ENCODE data around the gene CSNK2B. TPM values are rescaled to one million over a fixed set of nuclear protein-coding genes. Genes with fewer than 3 reads are reported as not detected.

The CSNK2B gene
- total and polyA plus RNA-seq, 7 donors: 188 to 232 (median 206) TPM

DNA sequence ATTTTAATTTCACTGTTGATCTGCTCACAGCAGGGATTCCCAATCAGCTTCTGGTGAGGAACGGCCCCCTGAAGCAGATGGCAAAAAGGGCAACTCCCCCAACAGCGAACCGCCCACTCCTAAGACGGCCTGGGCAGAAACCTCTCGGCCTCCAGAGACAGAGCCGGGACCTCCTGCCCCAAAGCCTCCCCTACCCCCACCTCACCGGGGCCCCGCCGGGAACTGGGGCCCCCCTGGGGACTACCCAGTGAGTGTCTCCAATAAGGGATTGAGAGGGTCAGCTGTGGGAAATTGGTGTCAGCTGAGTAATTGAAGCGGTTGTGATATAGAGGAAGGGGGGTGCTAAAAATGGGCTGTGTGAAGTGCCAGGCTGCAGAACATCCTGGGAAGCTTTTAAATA lies 38.9 kb upstream of the CSNK2B start:
- intact Hi-C loops (cut with DNase I): no loop called here
- H3K36me3 ChIP-seq: peaks cover 62 to 88% (median 85%) of the 10 kb centered on the region in 4 donors
- 95 to 96% methylated on average over 10 of the region's 10 CpGs for WGBS, 2 donors
- H3K27me3 ChIP-seq: no peaks in the 10 kb centered on the region
- no peaks in the 10 kb centered on the region for H3K9me3 ChIP-seq
- H3K4me3 ChIP-seq: no peak overlapping the region
- peaks cover 0 to 11% (median 10%) of the 10 kb centered on the region in 4 donors for H3K4me1 ChIP-seq
- no peak for DNase-seq
- no peak overlapping the region for H3K27ac ChIP-seq
- TF ChIP-seq POLR2A (IDR thresholded peaks at IDR 0.05) (no peak), EP300 (IDR thresholded peaks at IDR 0.05) (no peak), CTCF (IDR thresholded peaks at IDR 0.05) (no peak), POLR2AphosphoS5 (IDR thresholded peaks at IDR 0.05) (no peak)

DNA sequence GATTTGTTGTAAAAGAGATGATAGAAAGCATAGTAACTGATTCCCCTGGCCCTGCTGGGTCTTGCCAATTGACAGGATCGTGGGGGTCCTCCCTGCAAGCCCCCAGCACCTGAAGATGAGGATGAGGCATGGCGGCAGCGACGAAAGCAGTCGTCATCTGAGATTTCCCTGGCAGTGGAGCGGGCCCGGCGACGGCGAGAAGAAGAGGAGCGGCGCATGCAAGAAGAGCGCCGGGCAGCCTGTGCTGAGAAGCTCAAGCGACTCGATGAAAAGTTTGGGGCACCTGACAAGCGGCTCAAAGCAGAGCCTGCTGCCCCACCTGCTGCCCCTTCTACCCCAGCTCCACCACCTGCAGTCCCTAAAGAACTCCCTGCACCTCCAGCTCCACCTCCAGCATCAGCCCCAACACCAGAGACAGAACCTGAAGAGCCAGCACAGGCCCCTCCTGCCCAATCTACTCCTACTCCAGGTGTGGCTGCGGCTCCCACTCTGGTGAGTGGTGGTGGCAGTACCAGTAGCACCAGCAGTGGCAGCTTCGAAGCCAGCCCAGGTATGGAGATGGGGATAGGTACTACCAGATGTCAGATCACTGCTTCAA lies 38.1 kb upstream of the CSNK2B start:
- 96% methylated on average over 19 of the region's 19 CpGs for WGBS, 2 donors
- TF ChIP-seq CTCF (IDR thresholded peaks at IDR 0.05) (no peak), POLR2A (IDR thresholded peaks at IDR 0.05) (no peak), POLR2AphosphoS5 (IDR thresholded peaks at IDR 0.05) (no peak), EP300 (IDR thresholded peaks at IDR 0.05) (no peak)
- H3K27ac ChIP-seq: no peak overlapping the region
- H3K36me3 ChIP-seq: peaks cover 62 to 96% (median 91%) of the 10 kb centered on the region in 4 donors
- intact Hi-C loops (cut with DNase I): no loop called here
- no peaks in the 10 kb centered on the region for H3K9me3 ChIP-seq
- no peak overlapping the region for H3K4me3 ChIP-seq
- no peaks in the 10 kb centered on the region for H3K27me3 ChIP-seq
- no peak for DNase-seq
- H3K4me1 ChIP-seq: peaks cover 0 to 3% (median 2%) of the 10 kb centered on the region in 4 donors

- H3K27ac ChIP-seq: no peak overlapping the region
- no peak for DNase-seq
- TF ChIP-seq EP300 (IDR thresholded peaks at IDR 0.05) (no peak), POLR2AphosphoS5 (IDR thresholded peaks at IDR 0.05) (no peak), POLR2A (IDR thresholded peaks at IDR 0.05) (no peak), CTCF (IDR thresholded peaks at IDR 0.05) (no peak)
- intact Hi-C loops (cut with DNase I): no loop called here
- H3K4me1 ChIP-seq: no peaks in the 10 kb centered on the region
- no peak overlapping the region for H3K4me3 ChIP-seq
- H3K27me3 ChIP-seq: no peaks in the 10 kb centered on the region
- H3K36me3 ChIP-seq: peaks cover 57 to 100% (median 94%) of the 10 kb centered on the region in 4 donors
- 85 to 93% methylated on average over 7 of the region's 7 CpGs for WGBS, 2 donors
- H3K9me3 ChIP-seq: no peaks in the 10 kb centered on the region
Measured at GRCh38 chr6:31629014-31629413, 36.9 kb upstream of the CSNK2B start.

DNA sequence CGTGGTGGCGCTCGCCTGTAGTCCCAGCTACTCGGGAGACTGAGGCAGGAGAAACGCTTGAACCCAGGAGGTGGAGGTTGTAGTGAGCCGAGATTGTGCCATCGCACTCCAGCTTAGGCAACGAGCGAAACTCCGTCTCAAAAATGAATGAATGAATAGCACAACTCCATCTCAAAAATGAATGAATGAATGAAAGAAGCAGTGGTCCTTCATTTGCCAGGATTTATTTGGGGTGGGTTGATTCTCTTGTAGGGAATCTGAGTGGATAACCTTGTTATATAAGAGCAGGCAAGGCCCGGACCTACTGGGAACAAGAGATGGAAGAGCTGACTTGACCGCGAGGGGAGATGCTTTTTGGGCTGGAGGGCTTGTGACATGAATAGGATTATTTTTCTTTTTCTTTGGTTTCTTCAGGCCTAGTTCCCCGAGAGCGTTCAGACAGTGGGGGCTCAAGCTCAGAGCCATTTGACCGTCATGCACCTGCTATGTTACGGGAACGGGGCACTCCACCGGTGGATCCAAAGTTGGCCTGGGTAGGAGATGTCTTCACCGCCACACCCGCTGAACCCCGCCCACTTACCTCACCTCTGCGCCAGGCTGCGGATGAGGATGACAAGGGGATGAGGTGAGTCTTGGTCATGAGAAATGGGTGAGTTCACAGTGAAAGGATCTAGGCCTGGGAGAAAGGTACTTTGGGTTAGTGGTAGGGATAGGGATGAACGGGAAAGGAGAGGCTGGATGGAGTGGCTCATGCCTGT lies 35.5 kb upstream of the CSNK2B start:
- intact Hi-C loops (cut with DNase I): no loop called here
- peaks cover 58 to 100% (median 94%) of the 10 kb centered on the region in 4 donors for H3K36me3 ChIP-seq
- H3K4me1 ChIP-seq: no peaks in the 10 kb centered on the region
- WGBS, 2 donors: 90 to 95% methylated on average over 25 of the region's 25 CpGs
- TF ChIP-seq EP300 (IDR thresholded peaks at IDR 0.05): no peak
- TF ChIP-seq POLR2A (IDR thresholded peaks at IDR 0.05): no peak
- peak in 1 of 4 donors; percentile 10 for TF ChIP-seq POLR2AphosphoS5 (IDR thresholded peaks at IDR 0.05)
- H3K9me3 ChIP-seq: no peaks in the 10 kb centered on the region
- no peaks in the 10 kb centered on the region for H3K27me3 ChIP-seq
- no peak for DNase-seq
- H3K27ac ChIP-seq: no peak overlapping the region
- no peak overlapping the region for H3K4me3 ChIP-seq

DNA sequence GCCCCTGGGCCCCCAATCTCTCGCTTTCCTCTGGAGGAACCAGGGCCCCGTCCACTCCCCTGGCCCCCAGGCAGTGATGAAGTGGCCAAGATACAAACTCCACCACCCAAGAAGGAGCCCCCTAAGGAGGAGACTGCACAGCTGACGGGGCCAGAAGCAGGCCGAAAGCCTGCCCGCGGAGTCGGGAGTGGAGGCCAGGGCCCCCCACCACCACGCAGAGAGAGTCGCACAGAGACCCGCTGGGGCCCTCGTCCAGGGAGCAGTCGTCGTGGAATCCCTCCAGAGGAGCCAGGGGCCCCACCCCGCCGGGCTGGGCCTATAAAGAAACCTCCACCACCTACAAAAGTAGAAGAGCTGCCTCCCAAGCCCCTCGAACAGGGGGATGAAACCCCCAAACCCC lies 34.7 kb upstream of the CSNK2B start:
- Histone ChIP-seq H3K4me1 (no peaks in the 10 kb centered on the region), H3K36me3 (peaks cover 61 to 100% (median 94%) of the 10 kb centered on the region in 4 donors), H3K4me3 (no peak overlapping the region), H3K27ac (no peak overlapping the region), H3K9me3 (no peaks in the 10 kb centered on the region), H3K27me3 (no peaks in the 10 kb centered on the region)
- 89 to 90% methylated on average over 16 of the region's 16 CpGs for WGBS, 2 donors
- DNase-seq: no peak
- TF ChIP-seq POLR2AphosphoS5 (IDR thresholded peaks at IDR 0.05): no peak
- TF ChIP-seq POLR2A (IDR thresholded peaks at IDR 0.05): no peak
- no peak for TF ChIP-seq EP300 (IDR thresholded peaks at IDR 0.05)
- TF ChIP-seq CTCF (IDR thresholded peaks at IDR 0.05): no peak
- intact Hi-C loops (cut with DNase I): no loop called here
